DLD1 (cell line): ENCODE measurements around the gene ANKRD65.
"Not testable (repeated sequence)": the region's sequence is repeated elsewhere in the genome, so short reads cannot be mapped to it uniquely, and the experiment has no call there.

Experiments used
- in situ Hi-C: cut with HindIII; loops from 2 replicates; pipeline ENCODE4 v1.10.0; 2017; ENCODE audit warnings: low sequenced_read_pairs

The ANKRD65 gene

DNA sequence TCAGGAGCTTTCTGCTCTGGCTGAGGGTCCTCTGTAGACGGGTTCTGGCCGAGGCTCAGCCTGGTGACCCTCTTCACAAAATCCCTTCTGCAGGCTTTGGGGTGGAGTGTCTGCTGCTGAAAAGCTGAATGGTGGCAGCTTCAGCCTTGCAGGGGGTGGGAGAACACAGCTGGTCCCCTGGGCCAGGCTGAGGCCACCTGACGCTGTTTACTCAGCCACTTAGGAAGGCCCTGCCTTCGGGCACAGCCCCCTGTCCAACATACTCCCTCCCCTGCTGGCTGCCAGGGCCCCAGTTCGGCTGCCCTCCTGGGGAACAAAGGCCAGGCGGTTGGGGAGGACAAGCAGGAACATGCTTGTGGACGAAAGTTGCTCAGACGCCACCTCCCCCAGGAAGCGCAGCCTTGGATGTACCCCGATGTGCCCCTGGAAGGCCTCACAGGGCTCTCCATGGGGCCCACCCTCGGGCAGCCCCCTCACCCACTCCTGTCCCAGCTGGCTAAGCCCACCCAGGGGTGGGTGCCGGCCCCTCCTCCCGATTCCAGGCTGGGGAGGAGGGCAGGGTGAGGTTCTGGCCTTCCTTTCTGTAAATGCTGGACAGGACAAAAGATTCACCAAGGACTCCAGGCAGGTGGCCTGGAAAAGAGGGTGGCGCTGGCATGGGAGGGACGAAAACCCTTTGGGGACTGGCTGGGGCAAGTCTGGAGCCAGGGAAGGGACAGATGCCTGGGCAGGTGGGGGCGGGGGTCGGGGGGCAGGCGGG is at the start of gene ANKRD65:
Gene ANKRD65, minus strand, starts transcription at position 130 of the 760 bp plus-strand sequence. CDS start 271 bp downstream, outside the sequence.
- in situ Hi-C loops = no loop called here

DNA sequence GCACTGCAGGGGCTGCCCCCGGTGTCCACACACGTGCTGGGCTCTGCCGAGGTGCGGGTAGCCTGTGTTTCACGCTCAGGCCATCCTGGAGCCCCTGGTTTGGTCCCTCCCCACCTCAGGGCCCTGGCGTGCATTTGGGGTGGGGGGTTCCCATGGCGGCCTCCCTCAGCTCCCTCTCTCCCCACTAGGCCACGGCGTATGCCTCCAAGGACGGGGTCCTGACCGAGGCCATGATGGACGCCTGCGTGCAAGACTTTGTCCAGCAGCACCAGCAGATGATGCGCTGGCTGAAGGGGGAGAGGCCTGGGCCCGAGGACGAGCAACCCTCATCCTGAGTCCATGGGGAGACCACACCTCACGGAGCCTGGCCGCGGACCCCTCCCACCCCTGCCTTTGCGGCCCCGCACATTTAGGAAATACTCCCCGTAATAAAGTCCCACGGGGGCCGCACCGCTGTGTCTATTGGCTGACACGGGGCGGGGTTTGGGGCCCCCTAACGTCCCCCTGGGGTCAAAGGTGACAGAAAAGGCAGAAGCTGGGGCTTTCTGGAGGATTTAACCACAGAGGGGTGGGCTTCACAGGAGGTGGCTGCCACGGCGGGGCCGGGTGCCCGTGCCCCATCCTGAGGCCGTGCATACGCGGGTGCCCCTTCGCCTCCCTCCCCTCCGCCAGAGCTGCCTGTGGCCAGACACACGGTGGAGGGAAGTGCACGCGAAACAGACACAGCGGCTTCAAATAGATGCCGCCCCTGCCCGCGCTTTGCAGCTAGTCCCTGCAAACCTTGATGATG is 47.3 kb upstream of the ANKRD65 start:
- in situ Hi-C loops = not testable (repeated sequence)

DNA sequence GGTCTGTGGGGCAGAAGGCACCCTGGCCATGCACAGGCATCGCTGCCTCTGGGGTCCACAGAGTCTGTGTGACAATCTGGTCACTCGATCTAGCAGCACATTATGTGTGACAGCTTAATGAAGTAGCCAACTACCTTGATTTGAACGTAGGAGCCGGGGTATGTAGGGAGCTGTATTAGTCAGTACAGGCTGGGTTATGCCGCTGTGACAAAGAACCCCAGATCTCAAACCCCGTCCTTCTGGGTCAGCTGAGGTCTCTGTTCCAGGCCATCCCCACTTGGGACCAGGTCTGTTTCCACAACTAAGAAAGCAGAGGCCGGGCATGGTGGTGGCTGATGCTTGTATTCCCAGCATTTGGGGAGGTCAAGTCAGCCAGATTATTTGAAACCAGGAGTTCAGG is 42.2 kb upstream of the ANKRD65 start:
- in situ Hi-C loops = no loop called here

- in situ Hi-C loops = no loop called here
Measured at GRCh38 chr1:1462318-1462966, 41.4 kb upstream of the ANKRD65 start.

DNA sequence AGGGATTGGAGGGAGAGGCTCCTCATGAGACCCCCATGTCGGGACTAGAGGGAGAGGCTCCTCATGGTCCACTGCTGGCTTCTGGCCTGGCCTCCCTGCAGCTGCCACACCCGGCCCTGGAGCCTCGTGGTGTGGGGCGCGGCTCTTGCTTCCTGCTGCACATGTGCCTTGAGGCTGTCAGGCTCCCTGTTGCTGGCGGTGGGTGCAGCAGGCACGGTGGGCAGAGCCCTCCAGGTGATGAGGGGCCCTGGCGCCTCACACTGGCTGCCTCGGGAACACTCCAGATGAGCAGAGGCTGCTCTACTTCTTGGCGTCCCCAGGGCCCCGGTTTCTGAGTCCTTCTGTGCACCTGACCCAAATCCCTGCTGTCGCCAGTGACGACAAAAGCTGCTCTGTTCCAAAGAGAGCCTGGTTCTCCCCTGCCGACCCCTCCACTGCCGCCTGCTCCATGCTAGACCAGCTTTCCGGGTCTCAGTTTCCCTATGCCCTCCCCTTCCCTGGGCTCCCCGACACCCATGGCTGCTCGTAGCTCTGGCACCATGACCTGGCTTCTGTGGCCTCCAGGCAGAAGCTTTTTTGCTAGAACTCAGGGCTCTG is 40.7 kb upstream of the ANKRD65 start:
- in situ Hi-C loops = no loop called here

DNA sequence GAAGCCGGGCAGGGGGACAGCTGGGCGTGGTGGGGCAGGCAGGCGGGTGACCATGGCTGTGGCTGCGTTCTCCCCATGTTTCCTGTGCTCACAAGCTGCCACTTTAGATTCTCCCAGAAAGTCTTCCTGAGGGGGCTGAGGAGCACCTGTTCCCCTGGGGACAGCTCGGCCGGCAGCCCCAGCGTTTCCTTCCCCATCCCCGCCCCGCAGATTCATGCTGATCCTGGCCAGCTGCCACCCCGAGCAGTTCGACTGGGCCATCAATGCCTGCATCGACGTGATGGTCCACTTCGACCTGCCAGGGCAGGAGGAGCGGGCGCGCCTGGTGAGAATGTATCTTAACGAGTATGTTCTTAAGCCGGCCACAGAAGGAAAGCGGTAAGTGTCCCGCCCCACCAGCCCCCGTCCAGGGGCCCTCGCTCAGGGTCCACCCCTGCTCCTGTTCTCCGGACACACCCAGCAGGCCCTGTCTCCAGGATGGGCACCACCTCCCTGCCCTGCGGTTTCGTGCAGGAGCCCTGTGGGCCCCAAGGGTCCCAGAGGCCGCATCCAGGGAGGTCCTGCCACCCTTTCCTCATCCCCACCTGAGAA is 39.6 kb upstream of the ANKRD65 start:
- in situ Hi-C loops = no loop called here

- in situ Hi-C loops = not testable (repeated sequence)
Measured at GRCh38 chr1:1459711-1460110, 38.6 kb upstream of the ANKRD65 start.

- in situ Hi-C loops = not testable (repeated sequence)
Measured at GRCh38 chr1:1459156-1459555, 38.1 kb upstream of the ANKRD65 start.

GRCh38 chr1:1456683-1457255 is 35.7 kb upstream of the ANKRD65 start:
- in situ Hi-C loops = not testable (repeated sequence)

DNA sequence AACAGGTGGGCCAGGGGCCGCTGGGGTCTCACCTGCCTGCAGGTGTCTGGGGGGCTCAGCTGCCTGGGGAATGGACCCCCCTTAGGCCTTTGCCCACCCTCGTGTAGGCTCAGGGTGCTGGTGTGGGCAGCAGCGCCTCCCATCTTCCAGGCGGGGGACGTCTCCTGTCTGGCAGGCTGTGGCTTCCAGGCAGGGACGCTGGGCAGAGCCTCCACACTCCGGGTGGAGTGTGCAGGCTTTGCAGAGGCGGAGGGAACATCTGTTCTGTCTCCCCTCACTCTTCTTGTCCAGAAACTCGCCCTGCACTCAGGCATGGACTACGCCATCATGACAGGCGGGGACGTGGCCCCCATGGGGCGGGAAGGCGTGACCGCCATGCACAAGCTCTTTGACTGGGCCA is 34.9 kb upstream of the ANKRD65 start:
- in situ Hi-C loops = not testable (repeated sequence)

DNA sequence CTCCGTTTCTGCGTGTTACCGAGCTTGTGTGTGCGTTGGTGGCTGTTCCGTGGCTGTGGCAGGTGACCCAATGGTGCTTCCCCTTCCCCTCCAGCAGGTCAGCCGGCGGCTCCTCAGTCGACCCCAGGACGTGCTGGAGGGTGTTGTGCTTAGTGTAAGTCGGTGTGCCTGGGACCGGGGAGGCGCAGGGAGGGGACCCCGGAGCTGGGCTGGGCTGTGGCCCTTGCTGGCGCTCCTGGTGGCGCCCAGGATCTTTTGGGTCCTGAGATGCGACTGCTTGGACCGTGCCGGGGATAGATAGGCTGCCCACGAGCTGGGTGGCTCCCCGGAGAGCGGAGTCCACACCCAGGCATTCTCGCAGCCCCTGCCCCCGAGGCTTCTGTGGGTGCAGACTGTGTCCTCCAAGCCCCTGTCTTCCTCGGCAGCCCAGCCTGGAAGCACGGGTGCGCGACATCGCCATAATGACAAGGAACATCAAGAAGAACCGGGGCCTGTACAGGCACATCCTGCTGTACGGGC is 34.3 kb upstream of the ANKRD65 start:
- in situ Hi-C loops = no loop called here

DNA sequence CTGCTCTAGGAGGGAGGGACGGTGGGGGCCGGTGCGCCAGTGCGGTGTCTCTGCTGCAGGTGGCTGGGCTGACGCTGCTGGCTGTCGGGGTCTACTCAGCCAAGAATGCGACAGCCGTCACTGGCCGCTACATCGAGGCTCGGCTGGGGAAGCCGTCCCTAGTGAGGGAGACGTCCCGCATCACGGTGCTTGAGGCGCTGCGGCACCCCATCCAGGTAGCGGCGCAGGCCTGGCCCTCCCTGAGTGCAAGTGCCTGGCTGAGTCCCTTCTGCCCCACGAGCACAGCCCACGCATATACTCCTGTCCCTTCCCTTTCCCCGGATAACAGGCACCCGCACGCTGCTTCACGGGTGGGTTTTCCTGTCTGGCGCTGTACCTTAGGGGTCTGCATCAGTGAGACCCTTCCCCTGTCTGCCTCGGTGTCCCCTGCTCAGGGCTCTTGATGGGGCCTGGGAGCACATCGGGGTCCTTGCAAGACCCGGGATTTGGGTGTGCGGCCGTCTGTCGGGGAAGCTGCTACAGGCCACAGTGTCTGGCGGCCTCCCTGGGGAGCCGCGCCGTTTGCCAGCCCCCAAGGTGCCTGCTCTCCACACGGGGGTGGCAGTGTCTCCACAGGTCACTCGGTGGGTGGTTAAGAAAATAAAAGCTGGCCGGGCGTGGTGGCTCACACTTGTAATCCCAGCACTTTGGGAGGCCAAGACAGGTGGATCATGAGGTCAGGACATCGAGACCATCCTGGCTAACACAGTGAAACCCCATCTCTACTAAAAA is 33.4 kb upstream of the ANKRD65 start:
- in situ Hi-C loops = not testable (repeated sequence)

DNA sequence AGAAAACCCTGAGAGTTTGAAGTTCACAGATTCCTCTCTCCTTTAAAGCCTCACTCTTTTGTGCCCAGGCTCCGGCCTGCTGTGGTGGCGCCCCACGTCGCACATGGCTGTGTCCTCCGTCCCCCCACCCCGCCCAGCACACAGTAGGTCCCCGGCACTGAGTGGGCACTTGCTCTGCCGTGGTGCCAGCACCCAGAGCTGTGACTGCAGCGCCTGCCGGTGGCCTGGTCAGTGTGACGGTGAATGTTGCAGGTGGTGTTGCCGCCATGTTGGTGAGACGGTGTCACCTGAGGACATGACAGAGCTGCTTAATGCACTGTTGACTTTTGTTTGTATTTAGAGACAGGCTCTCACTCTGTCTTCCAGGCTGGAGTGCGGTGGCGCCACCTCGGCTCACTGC is 31.8 kb upstream of the ANKRD65 start:
- in situ Hi-C loops = no loop called here

DNA sequence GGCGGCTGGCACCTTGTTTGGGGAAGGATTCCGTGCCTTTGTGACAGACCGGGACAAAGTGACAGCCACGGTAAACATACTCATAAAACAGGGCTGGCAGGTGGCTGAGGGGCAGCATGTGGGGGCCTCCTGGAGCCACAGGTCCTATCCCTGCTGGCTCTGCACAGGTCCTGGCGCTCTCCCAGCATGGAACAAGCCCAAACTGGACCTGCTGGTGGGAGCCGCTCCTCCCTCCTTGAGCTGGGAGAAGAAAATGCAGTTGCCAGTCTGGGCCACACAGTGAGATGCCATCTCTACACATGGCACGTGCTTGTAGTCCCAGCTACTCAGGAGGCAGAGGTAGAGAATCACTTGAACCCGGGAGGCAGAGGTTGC is 31.3 kb upstream of the ANKRD65 start:
- in situ Hi-C loops = not testable (repeated sequence)

GRCh38 chr1:1451696-1452364 is 30.8 kb upstream of the ANKRD65 start:
- in situ Hi-C loops = no loop called here

GRCh38 chr1:1450616-1451015 is 29.5 kb upstream of the ANKRD65 start:
- in situ Hi-C loops = not testable (repeated sequence)

DNA sequence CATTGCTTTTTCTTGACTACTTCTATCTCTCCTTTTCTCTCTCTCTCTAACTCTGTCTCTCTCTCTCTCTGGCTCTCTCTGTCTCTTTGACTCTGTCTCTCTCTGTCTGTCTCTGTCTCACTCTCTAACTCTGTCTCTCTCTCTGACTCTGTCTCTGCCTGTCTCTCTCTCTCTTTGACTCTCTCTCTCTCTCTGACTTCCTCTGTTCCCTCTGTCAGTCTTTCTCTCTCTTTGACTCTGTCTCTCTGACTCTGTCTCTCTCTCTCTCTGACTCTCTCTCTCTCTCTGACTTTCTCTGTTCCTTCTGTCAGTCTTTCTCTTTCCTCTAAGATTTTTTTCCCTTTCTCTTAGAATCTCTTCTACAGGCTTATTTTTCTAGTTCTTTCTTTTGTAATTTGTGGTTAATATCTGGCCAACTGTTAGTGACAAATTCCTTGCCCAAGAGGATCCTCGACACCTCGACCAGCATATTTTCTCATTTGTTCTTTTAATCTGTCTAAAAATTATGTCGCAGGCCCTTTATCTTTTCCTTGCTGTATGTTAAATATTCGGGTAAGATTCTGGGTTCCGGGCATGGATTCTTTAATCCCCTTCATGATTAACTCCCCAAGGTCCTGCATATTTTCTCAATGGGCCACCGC is 28.1 kb upstream of the ANKRD65 start, which contains the start of gene ATAD3C:
Gene ATAD3C, plus strand, starts transcription at position 591 of the 641 bp plus-strand sequence. CDS start 995 bp downstream, outside the sequence.
- in situ Hi-C loops = no loop called here

GRCh38 chr1:1446631-1447030 is 25.6 kb upstream of the ANKRD65 start:
- in situ Hi-C loops = not testable (repeated sequence)
